ENCODE measurements around the gene SMARCD3.

- TF ChIP-seq CTCF (IDR thresholded peaks at IDR 0.05; ENCODE audit: low read depth, low read length, missing input control) (no peak), JUND (IDR thresholded peaks at IDR 0.05) (no peak), RXRA (IDR thresholded peaks at IDR 0.05) (no peak), SP1 (IDR thresholded peaks at IDR 0.05) (no peak), EGR1 (IDR thresholded peaks at IDR 0.05; ENCODE audit: low read depth in 2 of 2) (no peak), YY1 (IDR thresholded peaks at IDR 0.05) (no peak), REST (IDR thresholded peaks at IDR 0.05) (no peak), GABPA (IDR thresholded peaks at IDR 0.05 in 1 of 2, conservative IDR thresholded peaks at IDR 0.05 in 1 of 2) (no peak), TAF1 (conservative IDR thresholded peaks at IDR 0.05) (no peak), HNF4A (conservative IDR thresholded peaks at IDR 0.05) (no peak), FOXA1 (IDR thresholded peaks at IDR 0.05) (no peak), NR2F2 (IDR thresholded peaks at IDR 0.05) (no peak), RAD21 (IDR thresholded peaks at IDR 0.05) (no peak), ZBTB33 (IDR thresholded peaks at IDR 0.05) (no peak)
These were observed 40.7 kb downstream of the SMARCD3 start for GRCh38 chr7:151207804-151208203.
